ENCODE data around the gene HGF.
A peak's percentile ranks its signal among the peaks of the same experiment; 100 is the strongest.

Gene HGF

DNA sequence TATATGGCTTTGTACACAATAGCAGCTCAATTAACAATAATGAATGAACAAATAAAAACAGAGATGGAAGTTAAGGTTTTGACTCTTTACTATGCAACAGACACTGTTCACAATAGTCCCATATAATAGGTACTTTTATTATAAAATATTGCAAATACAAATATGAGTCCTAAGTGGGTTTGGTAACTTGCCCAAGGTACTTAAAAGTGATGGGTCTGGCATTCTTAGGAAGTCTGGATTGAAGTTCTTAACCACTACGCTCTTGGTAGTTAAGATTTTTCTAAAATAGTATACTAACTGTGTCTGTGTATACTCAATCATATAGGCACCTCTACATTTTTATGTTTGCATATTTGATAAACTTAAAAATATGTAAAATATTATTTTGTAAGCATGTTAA is 55.5 kb downstream of the HGF start:
- no peak for DNase-seq

DNA sequence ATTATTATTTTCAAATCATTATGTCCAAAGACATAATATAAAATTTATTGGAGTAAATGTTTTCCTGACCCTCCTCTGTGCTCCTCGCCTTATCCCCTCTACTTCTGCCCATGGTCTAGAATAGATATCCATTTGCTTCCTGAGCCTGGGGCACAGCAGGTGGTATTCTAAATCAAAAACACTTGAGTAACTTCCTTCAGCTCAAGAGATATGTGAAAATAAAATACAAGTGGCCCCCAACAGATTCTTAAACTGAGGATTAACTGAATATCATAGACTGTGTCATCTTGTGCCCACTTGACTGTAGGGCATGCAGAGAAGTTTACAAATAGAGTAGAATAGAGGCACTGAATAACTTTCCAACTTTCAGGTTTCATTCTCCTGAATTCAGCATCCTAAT is 59.1 kb downstream of the HGF start:
- peak; percentile 89 to 95 for DNase-seq

DNA sequence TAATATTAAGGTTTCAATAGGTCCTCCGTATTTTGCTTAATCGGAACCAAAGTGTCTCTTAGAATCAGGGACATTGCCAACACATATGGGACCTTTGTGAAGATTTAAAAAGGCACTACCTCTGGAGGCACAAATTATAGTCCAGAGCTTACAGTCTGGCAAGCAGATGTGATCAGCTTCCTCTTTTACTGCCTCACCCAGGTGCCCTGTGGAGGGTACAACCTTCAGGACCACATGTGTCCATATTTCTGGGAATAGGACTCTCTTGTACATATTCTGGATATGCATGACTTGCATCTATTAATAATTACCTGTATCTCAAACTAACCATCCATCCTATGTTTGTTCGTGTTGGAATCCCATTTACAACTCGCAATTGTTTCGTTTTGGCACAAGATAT is 60.0 kb downstream of the HGF start:
- DNase-seq = peak in 1 of 2 experiments; percentile 53

DNA sequence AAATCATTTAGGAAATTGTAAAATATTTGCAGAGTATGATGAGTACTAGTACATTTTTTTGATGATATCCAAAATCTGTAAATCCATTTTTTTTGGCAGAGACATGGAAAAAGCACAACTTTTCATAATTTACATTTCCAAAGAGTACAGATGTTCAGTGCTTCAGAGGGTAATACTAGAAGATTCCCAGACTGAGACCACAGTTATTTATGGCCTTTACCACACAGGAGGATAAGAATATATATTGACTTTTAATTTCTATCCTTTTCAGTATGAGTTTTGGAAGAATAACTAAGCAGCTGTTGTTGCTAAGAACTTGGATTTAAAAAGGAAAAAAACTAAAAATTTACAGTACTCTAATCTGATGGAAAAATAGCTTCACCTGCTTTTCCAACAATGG is 61.9 kb downstream of the HGF start:
- DNase-seq = no peak

DNA sequence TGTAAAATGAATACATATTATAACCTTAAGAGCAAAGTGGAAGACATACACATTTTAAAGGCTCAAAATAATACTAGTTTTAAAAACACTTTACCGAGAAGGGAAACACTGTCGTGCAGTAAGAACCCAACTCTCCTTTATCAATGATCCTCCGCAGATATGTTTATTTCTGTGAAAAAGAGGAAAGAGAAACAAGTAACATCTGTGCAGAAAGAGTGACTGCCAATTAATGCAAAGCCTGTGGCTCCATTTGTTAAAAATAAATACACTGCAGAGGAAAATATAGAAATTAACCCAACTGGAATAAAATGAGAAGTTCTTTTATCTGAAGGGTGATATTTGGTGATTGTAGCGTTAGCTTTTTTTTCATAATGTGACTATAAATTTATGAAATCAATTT is 62.7 kb downstream of the HGF start:
- DNase-seq = no peak

DNA sequence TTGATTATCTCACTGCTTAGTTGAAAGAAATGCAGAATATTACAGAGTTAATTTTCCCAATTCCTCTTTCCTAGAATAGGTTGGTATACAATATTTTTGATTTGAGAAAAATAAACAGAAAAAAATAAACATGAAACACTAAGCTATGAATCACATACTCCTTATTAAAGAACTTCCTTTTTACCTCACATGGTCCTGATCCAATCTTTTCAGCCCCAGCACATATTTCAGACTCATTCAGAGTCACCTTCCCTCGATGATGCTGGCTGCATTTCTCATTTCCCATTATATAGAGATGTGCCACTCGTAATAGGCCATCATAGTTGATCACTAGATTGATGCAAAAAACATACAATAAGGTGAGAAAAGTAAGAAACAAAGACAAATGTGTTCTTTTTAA is 64.6 kb downstream of the HGF start:
- no peak for DNase-seq

DNA sequence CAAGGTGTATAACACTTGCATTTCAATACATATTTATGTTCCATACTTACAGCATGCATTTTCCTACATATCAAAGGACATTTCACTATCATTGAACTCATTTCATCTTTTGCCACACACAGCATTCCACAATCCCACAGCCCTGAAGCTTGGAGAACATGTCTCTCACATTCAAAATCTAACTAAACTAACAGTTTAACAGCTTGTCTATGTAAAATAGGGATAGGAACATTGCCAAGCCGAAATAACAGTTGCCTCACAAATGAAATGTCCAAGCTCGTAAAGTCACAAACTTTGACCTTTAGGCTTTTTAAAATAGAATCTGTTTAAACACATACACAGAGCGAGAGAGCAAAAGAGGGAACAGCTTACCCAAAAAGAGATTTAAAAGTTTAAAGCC is 65.3 kb downstream of the HGF start:
- DNase-seq = no peak

DNA sequence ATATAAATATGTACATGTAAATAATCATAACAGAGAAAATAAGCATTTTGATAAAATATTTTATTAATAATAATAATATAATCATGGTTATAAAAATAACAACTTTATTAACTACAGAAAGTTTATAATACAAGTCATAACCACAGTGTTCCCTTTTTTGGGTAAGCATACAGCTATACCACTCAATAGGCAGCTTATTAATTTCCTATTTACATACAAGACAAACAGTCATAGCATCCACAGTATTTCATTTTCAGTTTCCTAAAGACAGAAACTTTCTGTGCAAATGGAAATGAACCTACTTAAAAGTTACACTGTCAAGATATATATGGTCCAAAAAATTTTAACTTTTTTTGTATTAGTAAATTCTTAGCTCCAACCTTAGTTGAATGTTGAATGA is 70.9 kb downstream of the HGF start:
- no peak for DNase-seq

DNA sequence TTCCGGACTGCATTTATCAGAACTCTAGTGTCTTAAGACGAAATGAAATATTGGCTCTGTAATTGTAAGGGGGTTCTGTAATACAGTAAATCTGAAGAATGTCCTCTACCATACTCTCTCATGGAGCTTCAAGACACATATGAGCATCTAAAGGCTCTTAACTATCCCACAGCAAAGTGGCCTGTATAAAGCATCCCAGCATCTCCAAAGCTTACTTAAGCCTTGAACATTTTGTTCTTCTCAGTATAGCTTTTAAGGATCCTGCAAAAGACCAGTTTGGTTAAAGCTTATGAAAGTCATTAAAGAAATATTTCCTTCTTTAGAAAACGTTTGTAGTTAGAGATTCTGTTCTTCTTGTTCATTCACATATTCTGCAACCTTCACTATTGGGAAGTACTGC is 75.1 kb downstream of the HGF start:
- no peak for DNase-seq

DNA sequence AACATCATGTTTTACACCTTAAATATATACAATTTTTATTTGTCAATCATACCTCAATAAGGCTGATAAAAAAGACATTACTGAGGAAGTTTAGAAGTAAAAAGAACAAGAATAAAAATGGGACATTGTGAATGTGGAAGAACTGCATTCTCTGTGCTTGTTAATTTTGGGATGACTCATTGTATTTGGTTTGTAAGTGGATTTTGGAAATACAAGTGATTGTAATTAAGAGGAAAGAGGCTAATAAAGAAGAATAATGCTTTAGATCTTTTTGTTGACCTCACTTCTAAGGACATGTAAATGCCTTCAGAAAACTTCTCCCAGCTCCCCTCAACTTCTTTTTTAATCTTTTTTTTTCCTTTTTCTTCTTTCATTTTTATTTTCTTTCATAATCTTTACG is 76.0 kb downstream of the HGF start:
- DNase-seq = no peak

DNA sequence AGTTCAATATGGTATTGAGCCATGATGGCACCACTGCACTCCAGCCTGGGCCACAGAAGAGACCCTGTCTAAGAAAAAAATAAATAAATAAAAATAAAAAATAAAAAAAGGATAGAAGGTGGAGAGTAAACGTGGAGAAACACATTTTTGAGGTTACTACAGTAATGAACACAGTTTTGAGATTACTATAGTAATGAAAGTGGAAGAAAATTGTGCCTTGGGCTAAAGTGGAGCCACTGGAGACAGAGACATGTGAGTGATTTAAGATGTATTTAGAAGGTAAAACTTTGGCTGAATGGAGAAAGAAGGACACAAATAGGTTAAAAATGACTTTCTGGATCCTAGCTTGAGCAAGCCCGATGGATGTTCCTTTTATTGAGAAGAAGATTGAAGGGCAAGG is 76.8 kb downstream of the HGF start:
- no peak for DNase-seq

DNA sequence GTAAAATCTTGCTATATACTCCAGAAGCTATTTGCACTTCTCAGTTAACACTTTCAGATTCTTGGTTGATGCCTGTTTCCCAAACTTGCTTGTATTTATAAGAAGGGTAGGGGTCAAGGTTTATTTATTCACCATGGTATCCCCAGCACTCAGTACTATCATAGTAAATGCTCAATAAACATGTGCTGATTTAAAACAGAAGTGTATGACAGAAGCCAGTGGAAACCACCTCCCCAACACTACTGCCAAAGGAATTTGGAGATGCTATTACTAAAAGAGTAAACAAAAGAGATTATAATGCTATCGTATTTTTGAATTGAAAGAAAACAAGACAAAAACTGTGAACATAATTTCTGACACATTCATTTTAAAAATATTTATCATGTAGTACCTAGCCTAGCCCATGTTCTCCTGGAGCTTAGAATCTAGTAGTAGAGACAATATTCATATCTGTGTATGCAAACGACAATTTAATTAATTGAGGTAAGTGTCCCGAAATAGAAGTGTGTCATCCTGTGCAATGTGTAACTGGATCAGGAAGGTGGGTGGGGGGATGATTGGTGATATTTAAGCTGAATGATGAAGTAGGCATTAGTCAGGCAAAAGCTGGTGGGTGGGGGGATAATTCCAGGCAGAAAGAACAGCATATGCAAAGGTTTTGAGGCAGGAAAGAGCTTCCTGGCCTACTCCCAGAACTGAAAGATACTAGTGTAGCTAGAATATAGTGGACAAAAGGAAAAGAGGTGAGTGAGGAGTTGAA is 77.5 kb downstream of the HGF start:
- DNase-seq = no peak

DNA sequence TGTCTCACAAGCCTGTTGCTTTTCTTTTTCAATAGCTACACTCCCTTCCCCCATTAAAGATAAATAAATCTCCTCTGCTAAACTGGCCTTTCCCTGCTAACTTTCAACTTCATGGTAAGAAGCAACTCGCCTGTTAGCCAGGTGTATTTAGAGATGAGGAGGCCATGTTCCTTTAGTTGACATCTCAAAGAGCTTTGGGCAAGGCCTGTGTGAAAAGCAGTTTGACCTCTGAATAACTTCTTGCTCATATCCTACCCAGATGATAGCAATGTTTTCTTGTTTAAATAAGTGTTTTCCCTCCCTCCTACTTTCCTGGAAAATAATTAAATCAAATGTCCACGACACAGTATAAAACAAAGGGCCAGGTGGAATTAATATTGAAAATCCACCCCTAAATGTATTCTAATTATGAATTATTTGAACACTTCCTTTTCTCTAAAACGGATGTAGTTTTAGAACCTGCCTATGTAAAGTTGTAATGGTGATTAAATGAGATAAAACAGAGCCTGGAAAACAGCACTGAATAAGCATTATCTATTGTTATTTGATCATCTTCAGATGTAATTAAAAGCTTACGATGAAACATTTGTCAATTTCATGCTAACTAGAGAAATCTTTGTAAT is 78.5 kb downstream of the HGF start:
- DNase-seq = no peak

DNA sequence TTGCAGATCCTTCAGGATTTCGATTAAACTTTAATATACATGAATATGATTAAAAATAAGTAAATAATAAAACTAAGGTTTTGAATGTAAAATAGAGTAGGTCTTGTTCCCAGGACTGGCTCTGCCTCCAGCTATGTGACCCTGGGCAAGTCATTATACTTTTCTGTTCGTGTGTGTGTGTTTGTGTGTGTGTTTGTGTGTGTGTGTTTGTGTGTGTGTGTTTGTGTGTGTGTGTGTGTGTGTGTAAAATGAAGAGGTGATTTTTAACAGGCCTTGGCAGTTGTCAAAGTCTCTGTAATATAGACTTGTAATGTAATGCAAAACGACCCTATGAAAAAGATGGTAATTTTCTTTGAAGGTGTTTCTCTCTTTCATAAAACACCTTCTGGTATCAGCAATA is 79.2 kb downstream of the HGF start:
- DNase-seq = no peak

DNA sequence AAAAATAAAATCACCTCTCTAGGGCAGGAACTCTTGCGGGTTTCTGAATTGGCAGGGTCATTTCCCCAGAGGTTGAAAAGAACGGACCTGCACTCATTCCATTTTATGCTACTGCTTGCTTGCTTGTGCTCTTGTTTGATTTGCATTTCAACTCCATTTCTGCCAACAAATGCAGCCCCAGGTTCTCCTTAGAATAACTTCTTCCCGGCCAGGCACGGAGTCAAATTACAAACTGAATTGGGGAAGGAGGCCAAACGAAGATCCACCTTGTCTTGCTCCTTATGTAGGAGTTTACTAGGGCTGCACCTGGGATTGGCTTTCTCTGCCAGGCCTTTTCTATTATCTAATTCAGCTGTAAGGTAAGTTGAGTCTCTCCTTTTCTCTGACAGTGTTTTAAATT is 79.6 kb downstream of the HGF start:
- no peak for DNase-seq

DNA sequence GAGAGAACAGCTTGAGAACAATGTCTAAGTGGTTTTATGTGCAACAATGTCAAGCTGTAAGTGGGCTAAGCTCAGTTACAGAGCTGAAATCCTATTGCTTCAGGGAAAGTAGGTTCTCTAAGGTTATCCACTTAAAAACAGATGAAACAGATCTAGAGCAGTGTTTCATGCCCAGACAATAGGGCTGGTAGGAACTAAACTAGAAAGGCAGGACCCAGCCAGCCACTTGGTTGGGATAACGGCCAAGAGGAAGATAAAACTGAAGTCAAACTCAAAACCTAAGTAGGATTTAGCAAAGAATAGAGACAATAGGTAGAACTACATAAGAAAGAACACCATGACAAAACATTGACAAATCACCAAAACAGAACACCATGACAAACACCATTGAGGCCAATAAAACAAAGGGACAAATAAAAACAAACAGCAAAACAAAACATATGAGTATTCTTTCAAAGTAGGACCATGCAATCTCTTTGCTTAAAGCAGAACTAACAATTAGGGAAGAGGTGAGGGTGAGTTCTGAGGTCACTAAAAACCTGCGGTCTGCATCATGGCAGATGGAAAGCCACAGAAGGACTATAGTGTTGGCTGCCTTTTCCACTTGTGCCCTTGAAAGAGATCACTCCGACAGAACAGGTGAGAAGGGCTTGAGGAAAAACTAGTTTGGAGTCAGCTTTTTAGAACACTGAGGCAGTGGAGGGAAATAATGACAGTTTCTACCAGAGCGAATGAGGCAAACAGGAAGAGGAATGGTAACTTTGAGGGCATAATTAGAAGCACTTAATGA is 81.0 kb downstream of the HGF start:
- DNase-seq = peak; percentile 41 to 84

DNA sequence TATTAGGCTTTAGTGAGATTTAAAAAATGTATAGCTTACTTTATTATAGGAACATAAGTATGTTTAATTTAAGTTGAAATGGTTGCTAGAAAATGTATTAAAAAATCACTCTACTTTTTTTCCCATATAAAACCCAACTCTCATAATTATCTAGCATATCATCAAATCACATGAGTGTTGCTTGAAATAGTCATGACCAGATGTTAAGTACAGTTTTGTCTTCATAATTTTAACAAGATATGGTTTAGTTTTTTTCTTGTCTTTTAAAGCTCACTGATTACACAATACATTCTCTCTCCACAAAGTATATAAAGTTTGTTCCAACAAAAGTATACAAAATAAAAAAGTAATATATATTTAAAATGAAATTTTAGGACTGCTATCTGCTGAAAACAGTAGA is 82.8 kb downstream of the HGF start:
- no peak for DNase-seq

DNA sequence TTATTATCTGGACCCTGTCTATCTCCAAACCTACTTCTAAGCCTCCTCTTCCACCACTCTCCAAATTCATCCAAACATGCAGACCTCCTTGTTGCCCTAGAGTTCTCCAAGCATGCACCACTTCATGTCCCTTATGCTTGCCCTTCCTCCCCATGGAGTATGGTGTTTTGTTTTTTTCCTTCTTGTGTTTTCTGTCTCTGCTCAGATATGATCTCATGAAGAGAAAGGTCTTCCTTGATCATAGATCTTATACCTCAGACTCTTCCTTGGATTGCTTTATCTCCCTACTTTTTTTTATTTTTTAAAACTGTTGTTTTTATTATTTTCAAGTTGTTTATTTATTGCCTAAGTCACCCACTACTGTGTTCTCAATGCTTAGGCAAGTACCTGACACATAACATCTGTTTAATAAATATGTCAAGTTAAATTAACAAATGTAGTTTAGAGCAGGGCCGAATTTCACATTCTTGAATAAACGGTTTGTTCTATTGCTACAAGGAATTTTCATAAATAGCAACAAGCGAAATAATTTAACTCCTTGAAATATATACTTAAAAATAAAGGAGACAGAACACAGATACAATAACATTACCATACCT is 84.5 kb downstream of the HGF start:
- no peak for DNase-seq

DNA sequence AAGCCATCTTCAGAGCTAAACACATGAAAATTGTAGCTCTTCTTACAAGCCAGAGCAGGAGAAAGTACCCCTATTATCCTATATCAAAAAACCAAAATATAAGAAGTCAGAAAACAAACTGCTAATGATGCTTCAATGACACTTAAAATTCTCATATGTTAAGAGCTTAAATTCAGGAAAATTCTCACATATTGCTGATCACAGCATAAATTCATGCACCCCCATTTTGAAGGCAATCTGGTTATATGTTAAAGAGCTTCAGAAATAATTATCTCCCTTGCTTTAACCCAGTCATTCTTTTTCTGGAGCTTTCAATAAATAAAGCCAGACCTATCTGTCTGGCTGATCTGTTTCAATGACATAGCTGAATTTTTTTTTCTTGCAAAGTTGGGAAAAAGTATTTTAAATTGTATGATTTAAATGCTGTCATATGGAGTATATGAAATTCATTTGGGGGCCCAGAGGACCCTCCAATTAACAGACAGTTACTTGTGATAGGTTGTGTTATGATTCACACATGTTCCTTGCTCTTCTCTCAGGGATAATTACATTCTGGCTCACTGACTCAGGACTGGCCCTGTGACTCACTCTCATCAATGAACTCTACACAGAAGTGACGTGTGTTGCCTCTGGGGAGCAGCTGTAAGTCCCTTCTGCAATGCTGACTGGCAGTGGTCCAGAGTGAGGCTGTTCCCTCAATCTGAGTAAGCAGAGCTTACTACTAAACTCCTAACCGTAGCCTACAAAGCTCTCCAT is 85.2 kb downstream of the HGF start:
- peak; percentile 59 to 88 for DNase-seq

DNA sequence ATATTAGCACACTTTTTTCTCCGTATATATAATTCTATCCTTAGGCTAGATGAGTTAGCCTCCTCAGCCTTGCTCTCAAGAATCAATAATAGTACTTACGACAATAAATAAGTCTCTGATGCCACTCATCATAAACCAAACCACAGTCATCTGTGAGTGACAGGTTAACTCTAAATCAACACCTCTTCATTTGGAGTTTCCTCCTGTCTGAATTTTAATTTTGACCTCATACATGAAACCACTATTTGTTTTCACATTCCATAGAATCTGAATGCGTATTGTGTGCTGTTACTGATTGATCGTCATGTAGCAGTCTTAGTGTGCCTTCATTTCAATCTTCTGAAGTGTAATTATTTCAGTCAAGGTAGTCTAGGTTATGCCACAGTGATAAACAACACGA is 85.8 kb downstream of the HGF start:
- no peak for DNase-seq

DNA sequence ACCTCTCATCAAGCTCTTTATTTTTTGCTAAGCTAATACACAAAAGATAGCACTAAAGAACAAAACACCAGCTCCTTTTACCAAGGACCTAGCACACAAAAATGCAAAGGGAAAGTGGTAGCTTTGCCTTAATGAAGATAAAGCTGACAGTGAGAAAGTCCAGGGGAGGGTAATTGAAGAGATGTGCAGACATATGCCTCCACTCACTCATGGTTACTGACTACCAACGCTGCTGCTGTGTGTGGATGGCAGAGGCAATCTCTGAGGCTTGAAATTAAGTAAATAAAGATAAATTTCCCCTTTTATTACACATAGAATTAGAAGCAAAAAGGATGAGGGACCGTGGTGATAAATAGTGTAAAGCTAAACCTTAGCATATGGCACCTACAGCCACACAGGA is 87.0 kb downstream of the HGF start:
- DNase-seq = peak in 1 of 2 experiments; percentile 22

DNA sequence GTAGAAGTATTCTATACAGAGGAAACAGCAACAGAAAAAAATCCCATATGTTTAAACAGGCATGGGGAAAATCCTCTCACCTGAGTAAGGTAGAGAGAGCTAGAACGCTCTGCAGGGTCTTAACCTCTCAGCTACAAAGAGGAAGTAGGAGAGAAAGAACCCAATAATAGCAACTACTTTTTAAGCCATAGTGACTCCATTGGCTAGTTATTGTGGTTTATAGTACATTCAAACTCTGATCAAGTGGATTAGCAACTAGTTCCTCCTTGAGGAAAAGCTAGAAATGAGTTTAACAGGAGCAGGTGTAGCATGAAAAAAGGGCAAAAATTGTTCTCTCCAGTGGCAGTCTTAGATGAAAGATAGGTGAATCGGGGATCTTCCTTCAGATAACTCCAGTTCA is 89.7 kb downstream of the HGF start:
- DNase-seq = no peak

DNA sequence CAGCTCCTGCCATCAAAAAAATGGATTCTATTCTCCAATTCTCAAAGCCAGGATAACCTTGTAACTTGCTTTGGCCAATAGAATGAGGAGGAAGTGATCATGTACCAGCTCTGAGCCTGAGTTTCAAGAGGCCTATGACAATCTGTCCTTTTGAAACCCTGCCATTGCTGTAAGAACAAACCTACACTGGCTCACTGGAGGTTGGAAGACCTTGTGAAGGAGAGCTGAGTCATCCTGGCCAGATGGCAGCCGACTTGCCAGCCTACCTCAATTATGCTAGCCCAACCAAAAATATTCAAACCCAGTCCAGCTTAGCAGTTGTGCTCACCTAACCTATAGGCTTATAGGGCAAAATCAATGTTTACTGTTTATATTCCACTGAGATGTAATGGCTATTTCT is 93.0 kb downstream of the HGF start:
- peak; percentile 78 to 93 for DNase-seq

All from NCI-H524 (cell line).